Embryonic facial prominence (tissue), 1 donor: ENCODE data around the gene CTIF.

Source experiments
- DNase-seq: peaks from one replicate; pipeline ENCODE4 v3.0.0-alpha.2; 2016; ENCODE audit errors: extremely low spot score

The CTIF gene

GRCh38 chr18:48574667-48575300, 36.0 kb downstream of the CTIF start:
- DNase-seq = no peak

GRCh38 chr18:48575301-48575657, 36.4 kb downstream of the CTIF start:
- DNase-seq = no peak

- no peak for DNase-seq
Observed at GRCh38 chr18:48575658-48576456, 37.0 kb downstream of the CTIF start.

GRCh38 chr18:48576457-48576771, 37.6 kb downstream of the CTIF start:
- DNase-seq = no peak

DNA sequence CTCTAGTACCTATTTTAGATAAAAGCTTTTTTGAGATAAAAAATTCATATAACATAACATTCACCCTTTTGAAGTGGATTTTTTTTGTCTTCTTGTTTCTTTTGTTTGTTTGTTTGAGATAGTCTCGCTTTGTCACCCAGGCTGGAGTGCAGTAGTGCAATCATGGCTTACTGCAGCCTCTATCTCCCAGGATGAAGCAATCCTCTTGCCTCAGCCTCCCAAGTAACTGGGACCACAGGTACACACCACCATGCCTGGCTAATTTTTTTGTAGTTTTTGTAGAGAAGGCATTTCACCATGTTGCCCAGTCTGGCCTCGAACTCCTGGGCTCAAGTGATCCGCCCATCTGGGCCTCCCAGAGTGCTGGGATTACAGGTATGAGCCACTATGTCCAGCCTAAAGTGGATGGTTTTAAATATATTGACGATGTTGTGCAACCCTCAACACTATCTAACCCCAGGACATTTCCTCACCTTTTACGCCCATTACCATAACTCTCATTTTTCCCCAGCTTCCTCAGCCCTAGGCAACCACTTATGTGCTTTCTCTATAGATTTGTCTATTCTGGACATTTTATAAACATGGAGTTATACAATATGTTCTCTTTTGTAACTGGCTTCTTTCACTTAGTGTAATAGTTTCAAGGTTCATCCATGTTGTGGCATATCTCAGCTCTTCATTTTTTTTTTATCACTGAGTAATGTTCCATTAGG, 38.8 kb downstream of the CTIF start:
- no peak for DNase-seq

GRCh38 chr18:48578289-48578688, 39.5 kb downstream of the CTIF start:
- no peak for DNase-seq

- DNase-seq = no peak
Observed at GRCh38 chr18:48580066-48580465, 41.2 kb downstream of the CTIF start.

DNA sequence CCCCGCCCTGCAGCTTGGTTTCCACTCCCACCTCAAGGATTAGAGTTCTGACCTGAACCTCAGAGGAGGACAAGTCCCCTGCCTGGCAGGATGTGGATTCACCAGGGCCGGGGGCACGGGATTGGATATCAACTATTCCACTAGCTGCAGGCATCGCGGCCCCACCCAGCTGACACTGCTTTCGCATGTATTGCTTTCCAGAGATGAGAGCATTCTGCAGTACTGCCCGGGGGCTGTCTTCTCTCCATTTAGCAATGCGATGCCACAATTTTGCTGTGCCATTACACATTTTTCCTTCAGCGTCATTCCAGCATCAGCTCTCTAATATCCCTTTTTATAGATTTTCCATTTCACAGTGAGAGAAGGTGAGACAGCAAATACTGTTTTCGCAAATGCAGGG, 42.0 kb downstream of the CTIF start:
- DNase-seq = no peak

GRCh38 chr18:48581206-48581605, 42.4 kb downstream of the CTIF start:
- DNase-seq = no peak

GRCh38 chr18:48581941-48582340, 43.1 kb downstream of the CTIF start:
- no peak for DNase-seq

GRCh38 chr18:48582946-48583345, 44.1 kb downstream of the CTIF start:
- DNase-seq = no peak

- no peak for DNase-seq
Observed at GRCh38 chr18:48583573-48583972, 44.7 kb downstream of the CTIF start.

DNA sequence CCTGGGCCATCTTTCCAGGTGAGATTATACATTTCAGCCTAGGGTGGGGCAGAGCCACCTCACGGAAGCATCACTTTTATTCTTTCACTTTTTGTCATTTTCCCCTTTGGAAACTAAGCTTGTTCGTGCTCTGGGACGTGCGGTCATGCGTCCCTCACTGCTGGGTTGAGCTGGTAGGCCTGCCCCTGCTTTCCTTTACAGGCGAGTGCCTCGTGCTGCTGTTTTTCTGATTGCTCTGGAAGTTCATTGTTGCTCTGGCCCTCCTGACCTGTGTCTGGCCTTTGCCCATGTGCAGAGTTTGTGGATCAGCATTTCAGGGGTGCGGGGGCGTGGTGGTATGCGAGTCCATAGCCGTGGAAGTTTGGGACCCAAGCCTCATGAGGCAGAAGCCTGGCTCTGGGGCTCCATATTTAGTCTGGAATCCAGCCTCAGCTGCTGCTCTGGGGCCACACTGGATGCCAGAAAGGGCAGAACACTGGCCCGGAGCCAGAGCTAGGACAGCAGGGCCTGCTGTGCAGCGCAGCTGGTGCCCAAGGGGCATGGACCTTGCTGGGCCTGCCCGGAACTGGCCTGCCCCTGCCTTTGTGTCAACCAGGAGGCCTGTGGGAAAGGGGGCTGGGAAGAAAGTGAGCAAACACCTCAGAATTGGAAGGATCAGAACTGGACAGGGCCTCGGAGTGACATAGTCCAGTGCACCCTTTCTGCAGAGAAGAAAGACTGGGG, 51.1 kb downstream of the CTIF start:
- no peak for DNase-seq

DNA sequence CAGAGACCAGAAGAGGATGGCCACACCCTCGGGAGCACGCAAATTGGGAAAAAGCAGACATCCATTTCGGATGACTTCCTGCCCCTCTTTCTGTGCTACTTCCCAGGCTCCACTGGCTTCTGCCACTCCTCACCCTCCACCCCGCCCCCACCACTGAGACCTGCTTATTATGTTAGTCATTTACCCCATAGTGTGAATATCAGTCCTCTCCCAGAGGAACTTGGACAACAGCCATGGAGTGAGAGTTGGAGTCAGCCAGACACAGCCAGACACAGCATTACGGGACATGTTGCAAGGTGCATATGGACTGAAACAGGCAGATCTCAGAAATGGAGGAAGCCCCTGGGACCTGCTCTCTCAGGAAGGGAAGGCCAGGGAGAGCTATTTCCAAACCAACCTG, 51.8 kb downstream of the CTIF start:
- DNase-seq = no peak

GRCh38 chr18:48592540-48593171, 53.8 kb downstream of the CTIF start:
- DNase-seq = no peak

- DNase-seq = no peak
Observed at GRCh38 chr18:48594471-48595094, 55.8 kb downstream of the CTIF start.

DNA sequence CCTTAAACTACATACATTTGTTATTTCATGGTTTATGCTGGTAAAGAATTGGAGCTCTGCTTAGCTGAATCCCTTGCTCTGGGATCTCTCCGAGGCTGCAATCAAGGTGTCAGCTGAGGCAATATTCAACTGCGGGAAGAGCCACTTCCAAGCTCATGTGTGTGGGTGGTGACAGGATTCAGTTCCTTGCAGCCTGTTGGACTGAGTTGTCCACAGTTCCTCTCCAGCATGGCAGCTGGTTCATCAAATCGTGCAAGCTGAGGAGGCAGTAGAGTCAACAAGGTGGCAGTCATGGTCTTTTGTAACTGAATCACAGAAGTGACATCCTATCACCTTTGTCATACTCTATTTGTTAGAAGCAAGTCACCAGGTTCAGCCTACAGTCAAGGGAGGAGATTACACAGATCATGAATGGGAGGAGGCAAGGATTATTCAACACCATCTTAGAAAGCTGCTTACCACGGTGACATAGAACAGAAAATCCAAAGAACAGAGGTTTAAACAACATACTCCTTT, 56.9 kb downstream of the CTIF start:
- no peak for DNase-seq

DNA sequence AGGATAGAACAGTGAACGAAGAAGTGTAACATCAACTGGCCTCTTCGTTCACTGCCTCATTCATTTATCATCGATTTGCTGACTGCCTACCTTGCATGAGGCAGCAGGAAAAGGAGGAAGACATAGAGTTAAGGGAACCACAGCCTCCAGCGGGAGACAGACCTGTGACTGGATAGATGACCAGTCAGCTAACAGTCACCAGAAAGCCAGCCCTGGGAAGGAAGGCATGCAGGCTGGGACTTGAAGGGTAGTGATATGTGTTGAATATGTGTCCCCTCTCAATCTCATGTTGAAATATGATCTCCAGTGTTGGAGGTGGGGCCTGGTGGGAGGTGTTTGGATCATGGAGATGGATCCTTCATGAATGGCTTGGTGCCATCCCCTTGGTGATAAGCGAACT, 58.3 kb downstream of the CTIF start:
- no peak for DNase-seq

- no peak for DNase-seq
Observed at GRCh38 chr18:48597671-48598070, 58.8 kb downstream of the CTIF start.

- no peak for DNase-seq
Observed at GRCh38 chr18:48599391-48599790, 60.6 kb downstream of the CTIF start.

DNA sequence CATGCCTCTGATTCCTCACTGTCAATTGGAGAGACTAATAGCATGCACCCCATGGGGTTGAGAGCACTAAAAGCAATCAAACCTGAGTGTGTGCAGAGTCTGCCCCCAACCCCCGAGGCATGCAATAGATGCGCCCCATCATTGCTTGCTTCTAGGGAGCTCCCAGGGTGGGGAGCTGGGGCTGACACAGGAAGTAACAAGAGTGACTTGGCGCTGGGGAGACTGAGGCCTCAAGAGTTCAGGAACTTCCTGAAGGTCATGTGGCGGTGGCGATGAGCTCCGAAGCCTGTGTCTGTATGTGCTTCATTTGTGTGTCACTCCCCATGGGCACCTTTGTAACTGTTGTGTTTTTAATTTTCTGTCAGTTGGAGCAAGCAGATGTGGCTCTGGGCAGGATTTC, 61.2 kb downstream of the CTIF start:
- no peak for DNase-seq
